Pancreas (tissue), 10 donors: ENCODE results near the gene SLC24A3. TPM values are rescaled to one million over a fixed set of nuclear protein-coding genes. Genes with fewer than 3 reads are reported as not detected.

Source experiments
- ATAC-seq, 4 donors: fragments of 200-7000 bp; cut with Tn5 transposase; one replicate each; pipeline versions ENCODE4 v1.8.0 to v1.9.1; 2020; ENCODE audit warnings: mild to moderate bottlenecking in 4 of 4, moderate library complexity in 4 of 4
- DNase-seq, 6 donors: peaks; one replicate each; pipeline ENCODE4 v3.0.0-alpha.2; 2020
- FAIRE-seq: peaks from 2 replicates; lab custom pipeline; 2012; peaks lifted over from hg19 to GRCh38; lab: Jason Lieb, UNC
- H3K27ac ChIP-seq, 4 donors: fragments of 200-600 bp; sonication (generic); 1 replicate in 3 of 4; 2 replicates in 1 of 4; pipeline versions ENCODE4 v1.5.0 to v1.8.0; 2020
- H3K27me3 ChIP-seq, 4 donors: fragments of 200-600 bp; one replicate each; pipeline ENCODE4 v1.8.0; 2021
- H3K36me3 ChIP-seq, 3 donors: fragments of 200-600 bp; sonication (generic) in 1 of 3; one replicate each; pipeline versions ENCODE4 v1.5.0 to v1.8.0; 2020 to 2021
- H3K4me1 ChIP-seq, 3 donors: fragments of 200-600 bp; one replicate each; pipeline ENCODE4 v1.8.0; 2021
- H3K4me3 ChIP-seq, 4 donors: fragments of 200-600 bp; sonication (generic) in 2 of 4; one replicate each; pipeline versions ENCODE4 v1.5.0 to v1.8.0; 2020 to 2021
- H3K9me3 ChIP-seq, 4 donors: fragments of 200-600 bp; one replicate each; pipeline ENCODE4 v1.8.0; 2021
- CTCF ChIP-seq, 4 donors: fragments of 200-600 bp; sonication (generic) in 3 of 4; IDR thresholded peaks; one replicate each; pipeline versions ENCODE4 v1.5.0 to v1.8.0; 2021; ENCODE audit warnings: antibody characterized with exemption in 4 of 4
- WGBS, 2 donors: extraction: QIAGEN DNeasy Blood & Tissue Kit; methylation state at CpG; one replicate each; pipeline ENCODE4 v1.1.7; 2013; 5-methylcytosine and 5-hydroxymethylcytosine counted together
- intact Hi-C, 3 donors: fragments of 100-400 bp; cut with DNase I; formaldehyde crosslinking; loops; one replicate each; pipeline versions ENCODE4 v1.11.1 to v1.14.2; 2022
- polyA plus RNA-seq, 2 donors: library from polyadenylated mRNA; stranded (reverse); fragments of 200-250 nt; gene quantifications; one replicate each; pipeline ENCODE4 v1.2.3, GENCODE V29; 2013
- total RNA-seq, 6 donors: library from RNA; stranded (reverse); fragmentation: NEBNext Ultra II Directional in 4 of 6; extraction: Animal tissue kit (Norgen Biotek cat#: 25700) in 4 of 6; gene quantifications; one replicate each; pipeline versions ENCODE4 v1.2.1 to v1.2.4, GENCODE V29; 2021 to 2023
- donor health status: healthy with polysubstance abuse.
- donor health status: DM: no; HTN: no; CAD: no; lungs with moderate emphysema.
- donor health status: DM: no; HTN: no; CAD: no.
- donor health status: control.
- donor health status: control.
- donor health status: Bipolar disorder and iron deficiency.
- donor health status: DM: yes; HTN: yes; CAD: no.
- donor health status: DM: no; HTN: no; CAD: no.
- donor health status: DM: no; HTN: no; CAD: no.
- donor health status: DM: yes; HTN: yes; CAD: no.

Gene SLC24A3
- total and polyA plus RNA-seq, 8 donors: 0.28 to 0.87 (median 0.49) TPM

- TF ChIP-seq CTCF (IDR thresholded peaks at IDR 0.05): no peak
- WGBS, 2 donors: 68 to 82% methylated on average over 5 of the region's 5 CpGs
- H3K27me3 ChIP-seq: peaks cover 0 to 3% (median 0%) of the 10 kb centered on the region in 4 donors
- intact Hi-C loops: no loop called here
- H3K4me3 ChIP-seq: no peak overlapping the region
- no peaks in the 10 kb centered on the region for H3K9me3 ChIP-seq
- no peaks in the 10 kb centered on the region for H3K4me1 ChIP-seq
- no peak for DNase-seq
- H3K36me3 ChIP-seq: no peaks in the 10 kb centered on the region
- ATAC-seq: no peak
- no peak for FAIRE-seq
- no peak overlapping the region for H3K27ac ChIP-seq
Measured at GRCh38 chr20:19430641-19431315, 218.3 kb downstream of the SLC24A3 start.

GRCh38 chr20:19431316-19431700, 218.9 kb downstream of the SLC24A3 start:
- intact Hi-C loops: no loop called here
- no peak for TF ChIP-seq CTCF (IDR thresholded peaks at IDR 0.05)
- DNase-seq: no peak
- no peak for FAIRE-seq
- H3K9me3 ChIP-seq: no peaks in the 10 kb centered on the region
- H3K4me1 ChIP-seq: no peaks in the 10 kb centered on the region
- H3K27me3 ChIP-seq: peaks cover 0 to 3% (median 0%) of the 10 kb centered on the region in 4 donors
- H3K36me3 ChIP-seq: no peaks in the 10 kb centered on the region
- WGBS, 2 donors: 55 to 60% methylated on average over 4 of the region's 4 CpGs
- H3K27ac ChIP-seq: no peak overlapping the region
- H3K4me3 ChIP-seq: no peak overlapping the region
- no peak for ATAC-seq

GRCh38 chr20:19431906-19432305, 219.5 kb downstream of the SLC24A3 start:
- FAIRE-seq (no peak), DNase-seq (no peak), ATAC-seq (no peak)
- Histone ChIP-seq H3K27ac (no peak overlapping the region), H3K27me3 (peaks cover 0 to 3% (median 0%) of the 10 kb centered on the region in 4 donors), H3K9me3 (no peaks in the 10 kb centered on the region), H3K4me1 (no peaks in the 10 kb centered on the region), H3K4me3 (no peak overlapping the region), H3K36me3 (no peaks in the 10 kb centered on the region)
- TF ChIP-seq CTCF (IDR thresholded peaks at IDR 0.05): no peak
- intact Hi-C loops: no loop called here
- WGBS, 2 donors: 64 to 78% methylated on average over 2 of the region's 2 CpGs

GRCh38 chr20:19433371-19434350, 221.2 kb downstream of the SLC24A3 start:
- FAIRE-seq (no peak), DNase-seq (no peak), ATAC-seq (peak in 1 of 4 donors; percentile 33)
- Histone ChIP-seq H3K4me3 (no peak overlapping the region), H3K9me3 (no peaks in the 10 kb centered on the region), H3K4me1 (no peaks in the 10 kb centered on the region), H3K36me3 (no peaks in the 10 kb centered on the region), H3K27ac (no peak overlapping the region), H3K27me3 (peaks cover 0 to 3% (median 0%) of the 10 kb centered on the region in 4 donors)
- WGBS, 2 donors: 68 to 73% methylated on average over 10 of the region's 10 CpGs
- intact Hi-C loops: no loop called here
- no peak for TF ChIP-seq CTCF (IDR thresholded peaks at IDR 0.05)
